Keratinocyte (primary cell): ENCODE results near the gene EEF1A2. TPM values are rescaled to one million over a fixed set of nuclear protein-coding genes. Genes with fewer than 3 reads are reported as not detected.

Source experiments
- DNase-seq: peaks from one replicate; pipeline ENCODE4 v3.0.0-alpha.2; 2011; ENCODE audit warnings: low read depth, missing footprints, low spot score
- FAIRE-seq: peaks from 2 replicates; lab custom pipeline; 2011; peaks lifted over from hg19 to GRCh38; lab: Jason Lieb, UNC
- H2AFZ ChIP-seq: 2 replicates; pipeline ENCODE4 v1.6.0; 2012; ENCODE audit warnings: low read length, control low read depth, inconsistent platforms; ENCODE audit not compliant: control insufficient read depth
- H3K27ac ChIP-seq: 2 replicates; pipeline ENCODE4 v1.5.1; 2011; ENCODE audit warnings: low read length; ENCODE audit not compliant: control insufficient read depth, insufficient read depth
- H3K27me3 ChIP-seq: 3 replicates; pipeline ENCODE4 v1.6.0; 2011; ENCODE audit warnings: low read length; ENCODE audit not compliant: control insufficient read depth, insufficient read depth; ENCODE audit errors: extremely low read depth
- H3K36me3 ChIP-seq, 2 experiments: 2 replicates in 1 of 2; 3 replicates in 1 of 2; pipeline ENCODE4 v1.5.1; 2011; ENCODE audit warnings: low read length in 2 of 2, mild to moderate bottlenecking in 1 of 2; ENCODE audit not compliant: control insufficient read depth in 2 of 2, insufficient read depth in 2 of 2; ENCODE audit errors: extremely low read depth in 1 of 2
- H3K4me1 ChIP-seq: 3 replicates; pipeline ENCODE4 v1.5.1; 2011; ENCODE audit warnings: low read length; ENCODE audit not compliant: control insufficient read depth, insufficient read depth; ENCODE audit errors: extremely low read depth
- H3K4me2 ChIP-seq: 3 replicates; pipeline ENCODE4 v1.6.0; 2011; ENCODE audit warnings: low read depth, low read length; ENCODE audit not compliant: control insufficient read depth, insufficient read depth; ENCODE audit errors: extremely low read depth
- H3K4me3 ChIP-seq, 3 experiments: fragments of 200-600 bp in 1 of 3; sonication (generic) in 1 of 3; 2 replicates in 2 of 3; 3 replicates in 1 of 3; pipeline ENCODE4 v1.5.1; 2011 to 2016; ENCODE audit warnings: low read length in 3 of 3, mild to moderate bottlenecking in 3 of 3, control low read depth in 2 of 3, inconsistent platforms in 1 of 3, low read depth in 1 of 3, mixed read lengths in 1 of 3, mixed run types in 1 of 3, moderate library complexity in 1 of 3; ENCODE audit not compliant: control insufficient read depth in 2 of 3, insufficient read depth in 2 of 3; ENCODE audit errors: extremely low read depth in 1 of 3
- H3K79me2 ChIP-seq: 2 replicates; pipeline ENCODE4 v1.6.0; 2012; ENCODE audit warnings: low read length; ENCODE audit not compliant: control insufficient read depth, insufficient read depth
- H3K9ac ChIP-seq: 3 replicates; pipeline ENCODE4 v1.6.0; 2011; ENCODE audit warnings: low read length; ENCODE audit not compliant: control insufficient read depth, insufficient read depth; ENCODE audit errors: extremely low read depth
- H3K9me1 ChIP-seq: 3 replicates; pipeline ENCODE4 v1.6.0; 2011; ENCODE audit warnings: low read length; ENCODE audit not compliant: control insufficient read depth, insufficient read depth; ENCODE audit errors: extremely low read depth
- H3K9me3 ChIP-seq: 2 replicates; pipeline ENCODE4 v1.5.1; 2012; ENCODE audit warnings: low read depth, low read length; ENCODE audit not compliant: control insufficient read depth
- H4K20me1 ChIP-seq: 3 replicates; pipeline ENCODE4 v1.6.0; 2011; ENCODE audit warnings: low read length; ENCODE audit not compliant: control insufficient read depth, insufficient read depth; ENCODE audit errors: extremely low read depth
- EZH2 ChIP-seq: IDR thresholded peaks from one replicate; pipeline ENCODE4 v1.6.1; 2012; ENCODE audit warnings: inconsistent platforms, mild to moderate bottlenecking, low read length, moderate library complexity
- dilution Hi-C: fragments of 300-500 bp; cut with MboI; formaldehyde crosslinking; loops from one replicate; pipeline ENCODE4 v1.7.0; 2020; ENCODE audit warnings: low sequenced_read_pairs; ENCODE audit not compliant: extremely low pct_ligation_motif_present
- polyA plus RNA-seq, 5 experiments: library from polyadenylated mRNA; depleted of rRNA in 3 of 5; stranded (reverse) in 3 of 5; stranded (forward) in 1 of 5; unstranded in 1 of 5; fragments of >200 nt; gene quantifications; 1 replicate in 1 of 5; 2 replicates in 3 of 5; 3 replicates in 1 of 5; pipeline versions ENCODE4 v1.2.1 to v1.2.3, GENCODE V29; 2011 to 2012; ENCODE audit warnings: missing spikeins in 2 of 5, low read depth in 1 of 5, low replicate concordance in 1 of 5
- TF ChIP-seq, protein P1 (sequence below), 3 experiments: IDR thresholded peaks in 1 of 3; conservative IDR thresholded peaks in 1 of 3; optimal IDR thresholded peaks in 1 of 3; 2 replicates in 2 of 3; 3 replicates in 1 of 3; pipeline versions ENCODE3 to v1.5.1; 2011; ENCODE audit warnings: low read length in 3 of 3, mild to moderate bottlenecking in 3 of 3, moderate library complexity in 2 of 3, control low read depth in 1 of 3, inconsistent platforms in 1 of 3; ENCODE audit not compliant: insufficient read depth in 2 of 3; ENCODE audit errors: extremely low read depth in 1 of 3

Gene EEF1A2
- polyA plus RNA-seq, 1 donor (not counting 4 experiments of a cell fraction or from before 2014, with no cell fraction given) = 0.12 TPM

DNA sequence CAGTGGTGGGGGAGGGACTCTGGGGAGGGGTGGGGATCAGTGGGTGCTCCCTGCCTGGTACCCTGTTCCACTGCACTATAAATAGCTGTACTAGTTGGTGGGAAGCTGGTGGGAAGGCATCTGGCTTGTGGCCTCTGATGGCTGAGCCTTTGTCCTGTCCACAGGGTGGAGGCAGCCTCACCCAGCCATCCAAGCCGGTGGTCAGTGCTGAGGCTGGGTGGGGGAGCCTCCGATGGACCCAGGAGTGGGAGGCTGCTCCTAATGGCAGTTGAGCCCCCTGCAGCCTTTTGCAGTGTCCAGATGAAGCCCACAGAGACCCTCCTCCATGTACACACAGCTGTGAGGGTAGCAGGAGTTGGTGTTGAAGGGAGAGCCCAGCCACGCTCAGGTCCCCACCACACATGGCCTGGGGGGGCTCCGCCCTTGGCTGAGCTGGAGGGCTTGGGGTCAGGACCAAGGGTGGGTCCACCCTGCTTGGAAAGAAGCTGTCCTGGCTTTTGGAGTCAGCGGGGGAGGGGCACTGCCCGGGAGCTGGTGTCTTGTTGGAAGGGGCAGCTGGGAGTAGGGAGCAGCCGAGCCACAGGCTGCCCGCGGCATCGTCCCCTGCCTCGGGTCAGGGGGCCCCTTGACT lies 24.2 kb upstream of the EEF1A2 start:
- H3K9me3 ChIP-seq = peaks cover 6% of the 10 kb centered on the region
- TF ChIP-seq, protein P1, sequence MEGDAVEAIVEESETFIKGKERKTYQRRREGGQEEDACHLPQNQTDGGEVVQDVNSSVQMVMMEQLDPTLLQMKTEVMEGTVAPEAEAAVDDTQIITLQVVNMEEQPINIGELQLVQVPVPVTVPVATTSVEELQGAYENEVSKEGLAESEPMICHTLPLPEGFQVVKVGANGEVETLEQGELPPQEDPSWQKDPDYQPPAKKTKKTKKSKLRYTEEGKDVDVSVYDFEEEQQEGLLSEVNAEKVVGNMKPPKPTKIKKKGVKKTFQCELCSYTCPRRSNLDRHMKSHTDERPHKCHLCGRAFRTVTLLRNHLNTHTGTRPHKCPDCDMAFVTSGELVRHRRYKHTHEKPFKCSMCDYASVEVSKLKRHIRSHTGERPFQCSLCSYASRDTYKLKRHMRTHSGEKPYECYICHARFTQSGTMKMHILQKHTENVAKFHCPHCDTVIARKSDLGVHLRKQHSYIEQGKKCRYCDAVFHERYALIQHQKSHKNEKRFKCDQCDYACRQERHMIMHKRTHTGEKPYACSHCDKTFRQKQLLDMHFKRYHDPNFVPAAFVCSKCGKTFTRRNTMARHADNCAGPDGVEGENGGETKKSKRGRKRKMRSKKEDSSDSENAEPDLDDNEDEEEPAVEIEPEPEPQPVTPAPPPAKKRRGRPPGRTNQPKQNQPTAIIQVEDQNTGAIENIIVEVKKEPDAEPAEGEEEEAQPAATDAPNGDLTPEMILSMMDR (optimal IDR thresholded peaks at IDR 0.05 in 1 of 3, IDR thresholded peaks at IDR 0.05 in 1 of 3, conservative IDR thresholded peaks at IDR 0.05 in 1 of 3; ENCODE audit: extremely low read depth in 1 of 3, insufficient read depth in 2 of 3, low read length in 3 of 3) = no peak
- TF ChIP-seq EZH2 = no peak
- no peak for DNase-seq
- peaks cover 11 to 20% of the 10 kb centered on the region in 2 experiments for H3K36me3 ChIP-seq
- H3K27me3 ChIP-seq = no peaks in the 10 kb centered on the region
- H4K20me1 ChIP-seq = peaks cover 16% of the 10 kb centered on the region
- dilution Hi-C loops = no loop called here
- H3K4me1 ChIP-seq = peaks cover 10% of the 10 kb centered on the region
- peaks cover 20% of the 10 kb centered on the region for H3K79me2 ChIP-seq
- no peak overlapping the region for H3K4me2 ChIP-seq
- no peak overlapping the region for H3K27ac ChIP-seq
- H3K9ac ChIP-seq = no peak overlapping the region
- no peaks in the 10 kb centered on the region for H3K9me1 ChIP-seq
- peak overlapping the region in 2 of 3 experiments; percentile 7 to 96 for H3K4me3 ChIP-seq
- no peak for FAIRE-seq
- no peak overlapping the region for H2AFZ ChIP-seq

DNA sequence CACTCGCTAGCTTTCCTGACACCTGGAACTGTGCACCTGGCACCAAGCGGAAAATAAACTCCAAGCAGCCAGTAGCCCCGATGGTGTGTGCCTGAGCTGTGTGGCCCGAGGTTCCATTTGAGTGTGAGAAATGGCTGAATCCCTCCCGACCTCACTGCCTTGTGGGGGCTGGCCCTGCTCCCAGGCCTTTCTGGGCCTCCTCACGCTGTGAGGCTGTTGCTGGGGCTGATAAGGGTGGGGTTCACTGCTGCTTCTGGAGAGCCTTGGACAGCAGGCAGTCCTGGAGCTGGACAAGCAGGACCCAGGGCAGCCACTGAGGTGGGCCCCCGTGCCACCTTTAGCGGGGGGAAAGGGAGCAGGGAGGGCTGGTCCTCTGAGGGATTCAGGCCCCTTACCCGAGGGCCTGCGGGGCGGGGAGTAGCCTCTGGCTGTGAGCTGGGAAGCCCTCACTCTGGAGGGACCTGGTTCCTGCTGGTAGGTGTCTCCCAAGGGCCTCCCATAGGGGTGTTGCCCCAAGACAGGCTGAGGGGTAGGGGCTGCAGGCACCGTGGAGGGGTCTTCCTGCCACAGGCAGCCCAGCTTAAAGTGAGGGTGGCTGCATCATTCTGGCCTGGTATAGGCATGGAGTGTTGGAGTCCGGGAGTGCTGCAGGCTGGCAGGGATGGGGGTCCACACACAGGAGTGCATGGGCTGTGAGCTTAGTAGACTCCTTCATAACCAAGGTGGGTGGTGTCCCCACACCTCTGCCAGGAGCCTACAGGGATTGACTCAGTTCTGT lies 23.4 kb upstream of the EEF1A2 start:
- Histone ChIP-seq H3K4me3 (peak overlapping the region; percentile 26 to 96 (median 72)), H3K36me3 (peaks cover 11 to 19% of the 10 kb centered on the region in 2 experiments), H3K4me1 (peaks cover 10% of the 10 kb centered on the region), H3K9me3 (peaks cover 6% of the 10 kb centered on the region), H3K79me2 (peaks cover 20% of the 10 kb centered on the region), H2AFZ (no peak overlapping the region), H3K4me2 (peak overlapping the region; percentile 53), H4K20me1 (peaks cover 16% of the 10 kb centered on the region), H3K9me1 (no peaks in the 10 kb centered on the region), H3K27me3 (no peaks in the 10 kb centered on the region), H3K27ac (no peak overlapping the region), H3K9ac (peak overlapping the region; percentile 4)
- FAIRE-seq = no peak
- TF ChIP-seq, protein P1 (optimal IDR thresholded peaks at IDR 0.05 in 1 of 3, IDR thresholded peaks at IDR 0.05 in 1 of 3, conservative IDR thresholded peaks at IDR 0.05 in 1 of 3; ENCODE audit: extremely low read depth in 1 of 3, insufficient read depth in 2 of 3, low read length in 3 of 3) = no peak
- no peak for TF ChIP-seq EZH2
- no peak for DNase-seq
- dilution Hi-C loops = no loop called here
